Hepatocyte (in vitro differentiated cells): ENCODE results near the gene PID1. TPM values are rescaled to one million over a fixed set of nuclear protein-coding genes. Genes with fewer than 3 reads are reported as not detected.

Experiments used
- DNase-seq: peaks from one replicate; pipeline ENCODE4 v3.0.0-alpha.2; 2016; ENCODE audit warnings: low spot score
- H2AFZ ChIP-seq: fragments of 200-600 bp; sonication (generic); 2 replicates; pipeline ENCODE4 v1.6.0; 2016; ENCODE audit warnings: antibody characterized with exemption, mild to moderate bottlenecking
- H3K27ac ChIP-seq: fragments of 200-600 bp; sonication (generic); 2 replicates; pipeline ENCODE4 v1.5.1; 2016; ENCODE audit warnings: mild to moderate bottlenecking
- H3K27me3 ChIP-seq: fragments of 200-600 bp; sonication (generic); 2 replicates; pipeline ENCODE4 v1.6.1; 2016
- H3K36me3 ChIP-seq: fragments of 200-600 bp; sonication (generic); replicated peaks from 2 replicates; pipeline ENCODE4 v1.5.1; 2016; ENCODE audit warnings: low read depth; ENCODE audit not compliant: insufficient read depth
- H3K4me1 ChIP-seq: fragments of 200-600 bp; sonication (generic); 2 replicates; pipeline ENCODE4 v1.5.1; 2016; ENCODE audit warnings: mild to moderate bottlenecking, moderate library complexity; ENCODE audit not compliant: insufficient read depth
- H3K4me2 ChIP-seq: fragments of 200-600 bp; sonication (generic); 2 replicates; pipeline ENCODE4 v1.6.0; 2016
- H3K4me3 ChIP-seq: fragments of 200-600 bp; sonication (generic); 2 replicates; pipeline ENCODE4 v1.5.1; 2016; ENCODE audit warnings: mild to moderate bottlenecking
- H3K79me2 ChIP-seq: fragments of 200-600 bp; sonication (generic); 2 replicates; pipeline ENCODE4 v1.6.0; 2017; ENCODE audit warnings: mild to moderate bottlenecking
- H3K9me2 ChIP-seq: fragments of 200-600 bp; sonication (generic); replicated peaks from 2 replicates; pipeline ENCODE4 v1.6.0; 2017; ENCODE audit warnings: mild to moderate bottlenecking; ENCODE audit not compliant: insufficient read depth
- H3K9me3 ChIP-seq: fragments of 200-600 bp; sonication (generic); 2 replicates; pipeline ENCODE4 v1.5.1; 2016; ENCODE audit warnings: low read depth, mild to moderate bottlenecking
- H4K20me1 ChIP-seq: fragments of 200-600 bp; sonication (generic); 2 replicates; pipeline ENCODE4 v1.6.0; 2016; ENCODE audit warnings: mild to moderate bottlenecking; ENCODE audit not compliant: insufficient read depth, poor library complexity, severe bottlenecking
- EZH2 ChIP-seq: fragments of 200-600 bp; sonication (generic); IDR thresholded peaks from 2 replicates; pipeline ENCODE4 v1.6.1; 2016; ENCODE audit warnings: antibody characterized with exemption, mild to moderate bottlenecking, borderline replicate concordance
- EZH2phosphoT487 ChIP-seq: fragments of 200-600 bp; sonication (generic); IDR thresholded peaks from one replicate; pipeline ENCODE4 v1.6.1; 2018; ENCODE audit warnings: antibody characterized with exemption, mild to moderate bottlenecking, low read depth, moderate library complexity; ENCODE audit not compliant: unreplicated experiment, severe bottlenecking
- WGBS: methylation state at CpG from one replicate; pipeline ENCODE4 v1.1.6; 2016; ENCODE audit warnings: low lambda C conversion rate; ENCODE audit errors: missing lambda C conversion rate; 5-methylcytosine and 5-hydroxymethylcytosine counted together
- polyA plus RNA-seq: library from polyadenylated mRNA; unstranded; fragments of >200 nt; fragmentation: Nextera tagmentation; extraction: Ambion mirVana; gene quantifications from 2 replicates; pipeline ENCODE4 v1.2.1, GENCODE V29; 2016
- total RNA-seq: library from RNA; depleted of rRNA; stranded (reverse); fragments of >200 nt; gene quantifications from 2 replicates; pipeline ENCODE4 v1.2.3, GENCODE V29; 2014
- TF ChIP-seq, protein P1 (sequence below): fragments of 200-600 bp; sonication (generic); IDR thresholded peaks from 2 replicates; pipeline ENCODE4 v1.5.1; 2016; ENCODE audit warnings: antibody characterized with exemption, mild to moderate bottlenecking; ENCODE audit not compliant: poor library complexity

PID1 gene
- total and polyA plus RNA-seq, 2 experiments from 2014 or later: 26.7 to 31.1 TPM

DNA sequence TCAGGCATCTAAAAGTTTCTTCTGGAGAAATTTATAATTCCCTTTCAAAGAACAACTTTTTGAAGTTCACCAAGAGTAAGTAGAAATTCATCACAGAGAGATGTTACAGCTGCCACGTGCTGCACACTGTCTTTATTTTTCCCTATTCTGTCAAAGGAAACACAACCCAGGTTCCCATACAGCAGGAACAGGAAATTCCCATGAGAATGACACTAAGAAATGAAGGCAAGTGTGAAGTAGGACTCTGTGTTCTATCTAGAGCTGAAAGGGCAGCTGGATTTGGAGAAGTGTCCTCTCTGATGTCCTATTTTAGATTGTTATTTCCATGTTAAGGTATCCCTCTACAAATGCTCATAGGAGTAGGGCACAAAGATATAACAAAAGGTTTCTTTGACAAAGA lies 58.8 kb downstream of the PID1 start:
- Histone ChIP-seq H4K20me1 (no peaks in the 10 kb centered on the region), H3K27me3 (no peaks in the 10 kb centered on the region), H2AFZ (no peak overlapping the region), H3K36me3 (no peaks in the 10 kb centered on the region), H3K79me2 (peaks cover 14% of the 10 kb centered on the region), H3K4me1 (no peaks in the 10 kb centered on the region), H3K9me2 (no peaks in the 10 kb centered on the region), H3K27ac (no peak overlapping the region), H3K4me2 (no peak overlapping the region), H3K4me3 (no peak overlapping the region), H3K9me3 (no peaks in the 10 kb centered on the region)
- DNase-seq: no peak
- no peak for TF ChIP-seq EZH2
- no peak for TF ChIP-seq EZH2phosphoT487
- TF ChIP-seq, protein P1, sequence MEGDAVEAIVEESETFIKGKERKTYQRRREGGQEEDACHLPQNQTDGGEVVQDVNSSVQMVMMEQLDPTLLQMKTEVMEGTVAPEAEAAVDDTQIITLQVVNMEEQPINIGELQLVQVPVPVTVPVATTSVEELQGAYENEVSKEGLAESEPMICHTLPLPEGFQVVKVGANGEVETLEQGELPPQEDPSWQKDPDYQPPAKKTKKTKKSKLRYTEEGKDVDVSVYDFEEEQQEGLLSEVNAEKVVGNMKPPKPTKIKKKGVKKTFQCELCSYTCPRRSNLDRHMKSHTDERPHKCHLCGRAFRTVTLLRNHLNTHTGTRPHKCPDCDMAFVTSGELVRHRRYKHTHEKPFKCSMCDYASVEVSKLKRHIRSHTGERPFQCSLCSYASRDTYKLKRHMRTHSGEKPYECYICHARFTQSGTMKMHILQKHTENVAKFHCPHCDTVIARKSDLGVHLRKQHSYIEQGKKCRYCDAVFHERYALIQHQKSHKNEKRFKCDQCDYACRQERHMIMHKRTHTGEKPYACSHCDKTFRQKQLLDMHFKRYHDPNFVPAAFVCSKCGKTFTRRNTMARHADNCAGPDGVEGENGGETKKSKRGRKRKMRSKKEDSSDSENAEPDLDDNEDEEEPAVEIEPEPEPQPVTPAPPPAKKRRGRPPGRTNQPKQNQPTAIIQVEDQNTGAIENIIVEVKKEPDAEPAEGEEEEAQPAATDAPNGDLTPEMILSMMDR: no peak
- 3% methylated on average over 1 of the region's 1 CpG for WGBS

DNA sequence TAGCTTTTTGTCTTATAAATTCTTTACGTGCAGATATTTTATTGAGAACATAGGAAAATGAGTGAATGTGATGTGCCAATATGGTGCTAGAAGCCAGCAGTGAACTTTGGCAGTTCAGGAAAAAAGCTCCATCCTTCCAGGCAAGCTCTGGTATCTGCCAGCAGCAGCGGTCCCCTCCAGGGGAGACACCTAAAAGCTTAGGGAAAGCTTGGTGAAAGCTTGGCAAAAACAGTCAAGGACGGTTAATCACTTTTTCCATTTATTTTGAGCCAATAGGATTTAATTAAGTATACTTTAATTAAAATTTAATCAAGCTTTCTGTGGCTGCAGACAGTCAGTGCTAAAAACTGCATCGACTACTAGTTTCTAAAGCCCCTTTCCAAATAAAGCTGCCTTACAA lies 60.4 kb downstream of the PID1 start:
- H3K4me1 ChIP-seq: no peaks in the 10 kb centered on the region
- H3K9me3 ChIP-seq: no peaks in the 10 kb centered on the region
- H2AFZ ChIP-seq: no peak overlapping the region
- H3K79me2 ChIP-seq: peaks cover 15% of the 10 kb centered on the region
- TF ChIP-seq, protein P1: no peak
- TF ChIP-seq EZH2 (no peak), EZH2phosphoT487 (no peak)
- 92% methylated on average over 4 of the region's 4 CpGs for WGBS
- no peak overlapping the region for H3K4me3 ChIP-seq
- no peaks in the 10 kb centered on the region for H4K20me1 ChIP-seq
- H3K9me2 ChIP-seq: no peaks in the 10 kb centered on the region
- no peaks in the 10 kb centered on the region for H3K27me3 ChIP-seq
- H3K27ac ChIP-seq: no peak overlapping the region
- no peak overlapping the region for H3K4me2 ChIP-seq
- no peaks in the 10 kb centered on the region for H3K36me3 ChIP-seq
- no peak for DNase-seq

DNA sequence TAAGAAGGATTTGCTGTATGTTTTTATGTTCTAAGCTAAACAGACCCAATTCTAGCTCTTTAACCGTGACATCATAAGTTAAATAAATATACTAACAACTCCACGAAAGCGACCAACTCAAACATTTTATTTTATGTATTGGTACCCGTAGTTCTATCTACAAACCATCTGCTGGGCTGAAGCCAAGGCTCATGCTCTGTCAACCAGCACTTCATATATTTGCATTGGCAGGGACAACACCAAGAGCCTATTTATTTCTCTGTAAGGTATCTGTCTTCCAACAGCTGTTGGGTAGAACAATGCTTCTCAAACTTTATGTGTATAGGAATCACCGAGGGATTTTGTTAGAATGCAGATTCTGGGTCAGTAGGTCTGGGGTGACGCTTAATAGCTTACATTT lies 64.5 kb downstream of the PID1 start:
- TF ChIP-seq, protein P1: no peak
- TF ChIP-seq EZH2phosphoT487 (no peak), EZH2 (no peak)
- 76% methylated on average over 6 of the region's 6 CpGs for WGBS
- Histone ChIP-seq H3K4me1 (no peaks in the 10 kb centered on the region), H3K79me2 (peaks cover 13% of the 10 kb centered on the region), H3K4me3 (no peak overlapping the region), H3K36me3 (no peaks in the 10 kb centered on the region), H3K27me3 (no peaks in the 10 kb centered on the region), H3K9me2 (no peaks in the 10 kb centered on the region), H3K9me3 (no peaks in the 10 kb centered on the region), H2AFZ (no peak overlapping the region), H4K20me1 (no peaks in the 10 kb centered on the region), H3K27ac (no peak overlapping the region), H3K4me2 (no peak overlapping the region)
- DNase-seq: no peak

DNA sequence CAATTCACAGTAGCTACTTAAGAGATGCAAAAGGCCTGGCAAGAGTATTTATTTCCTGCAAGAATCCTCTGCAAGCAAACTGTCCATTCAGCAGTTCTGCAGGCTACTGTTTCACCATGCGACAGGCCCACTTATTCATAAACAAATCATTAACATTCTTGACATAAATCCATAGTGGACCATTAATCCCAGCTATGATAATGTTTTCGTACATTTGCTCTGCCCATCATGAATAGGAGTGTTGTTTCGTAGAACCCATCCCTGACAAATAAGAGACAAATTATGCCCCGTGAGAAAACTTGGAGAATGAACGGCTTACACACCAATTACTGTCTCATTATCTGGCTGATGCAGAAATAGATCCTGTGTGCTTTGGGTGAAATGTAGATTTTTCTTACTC lies 65.4 kb downstream of the PID1 start:
- peaks cover 13% of the 10 kb centered on the region for H3K79me2 ChIP-seq
- no peaks in the 10 kb centered on the region for H3K27me3 ChIP-seq
- H4K20me1 ChIP-seq: no peaks in the 10 kb centered on the region
- H3K27ac ChIP-seq: no peak overlapping the region
- no peaks in the 10 kb centered on the region for H3K9me2 ChIP-seq
- no peak overlapping the region for H3K4me2 ChIP-seq
- no peak for DNase-seq
- no peaks in the 10 kb centered on the region for H3K9me3 ChIP-seq
- no peaks in the 10 kb centered on the region for H3K36me3 ChIP-seq
- TF ChIP-seq, protein P1: no peak
- no peak for TF ChIP-seq EZH2phosphoT487
- TF ChIP-seq EZH2: no peak
- no peak overlapping the region for H2AFZ ChIP-seq
- H3K4me3 ChIP-seq: no peak overlapping the region
- 75% methylated on average over 5 of the region's 5 CpGs for WGBS
- H3K4me1 ChIP-seq: no peaks in the 10 kb centered on the region
